Measurements from ENCODE around the gene GDPD5.

GDPD5 gene

DNA sequence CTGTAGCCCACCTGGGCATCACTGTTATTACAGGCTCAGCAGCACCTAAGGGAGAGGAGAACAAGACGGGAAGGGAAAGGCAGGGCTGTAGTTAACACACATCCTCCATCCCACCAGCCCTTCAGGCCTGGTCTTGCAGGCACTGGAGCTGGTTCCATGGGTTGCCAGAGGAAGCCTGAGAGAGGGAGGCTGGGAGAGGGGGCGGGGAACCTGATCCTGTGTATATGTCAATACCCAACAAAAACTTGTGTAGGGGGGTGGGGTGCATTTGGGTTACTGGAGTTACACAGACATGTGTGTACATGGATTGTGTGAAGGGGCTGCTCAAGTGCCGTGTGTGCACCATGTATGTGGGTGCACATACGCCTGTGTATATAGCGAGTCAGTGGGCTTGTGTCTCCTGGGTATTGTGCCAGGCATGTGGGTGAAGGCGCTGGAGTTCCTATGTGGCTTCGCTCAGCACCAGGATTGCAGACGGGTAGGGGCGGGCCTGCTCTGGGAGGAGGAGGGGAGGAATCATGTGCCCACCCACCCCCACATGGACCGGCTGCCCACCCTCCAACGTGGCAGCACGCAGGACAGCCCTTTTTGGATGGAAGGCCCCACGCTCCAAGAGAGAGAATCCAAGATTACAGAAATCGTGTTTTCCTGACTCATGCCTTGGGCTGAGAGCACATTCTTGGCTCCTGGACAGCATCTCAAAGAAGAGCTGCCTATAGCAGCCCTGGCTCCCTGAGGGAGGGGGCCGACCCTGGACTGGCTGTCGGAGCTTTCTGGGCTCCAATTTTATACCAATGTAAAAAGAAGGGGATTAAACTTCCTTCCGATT, 32.1 kb upstream of the GDPD5 start:
- no peak for DNase-seq (ENCODE audit: low spot score)

DNA sequence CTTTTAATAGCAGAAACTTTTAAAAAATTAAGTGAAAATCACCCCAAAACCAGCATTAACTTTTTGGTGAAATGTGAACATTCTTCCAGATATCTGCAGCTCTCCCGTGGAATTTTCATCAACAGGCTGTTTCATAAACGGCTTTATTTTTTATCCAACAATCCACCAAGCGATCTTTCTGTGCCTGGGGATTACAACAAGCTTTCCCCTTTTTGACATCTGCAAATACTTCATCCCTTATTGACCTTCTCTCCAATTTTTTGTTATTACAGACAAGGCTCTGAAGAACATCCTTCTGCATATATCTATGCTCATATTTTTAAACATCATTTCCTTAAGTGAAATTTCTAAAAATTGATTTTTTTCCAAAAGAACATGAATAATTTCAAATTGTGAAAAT, 30.5 kb upstream of the GDPD5 start:
- no peak for DNase-seq (ENCODE audit: low spot score)

DNA sequence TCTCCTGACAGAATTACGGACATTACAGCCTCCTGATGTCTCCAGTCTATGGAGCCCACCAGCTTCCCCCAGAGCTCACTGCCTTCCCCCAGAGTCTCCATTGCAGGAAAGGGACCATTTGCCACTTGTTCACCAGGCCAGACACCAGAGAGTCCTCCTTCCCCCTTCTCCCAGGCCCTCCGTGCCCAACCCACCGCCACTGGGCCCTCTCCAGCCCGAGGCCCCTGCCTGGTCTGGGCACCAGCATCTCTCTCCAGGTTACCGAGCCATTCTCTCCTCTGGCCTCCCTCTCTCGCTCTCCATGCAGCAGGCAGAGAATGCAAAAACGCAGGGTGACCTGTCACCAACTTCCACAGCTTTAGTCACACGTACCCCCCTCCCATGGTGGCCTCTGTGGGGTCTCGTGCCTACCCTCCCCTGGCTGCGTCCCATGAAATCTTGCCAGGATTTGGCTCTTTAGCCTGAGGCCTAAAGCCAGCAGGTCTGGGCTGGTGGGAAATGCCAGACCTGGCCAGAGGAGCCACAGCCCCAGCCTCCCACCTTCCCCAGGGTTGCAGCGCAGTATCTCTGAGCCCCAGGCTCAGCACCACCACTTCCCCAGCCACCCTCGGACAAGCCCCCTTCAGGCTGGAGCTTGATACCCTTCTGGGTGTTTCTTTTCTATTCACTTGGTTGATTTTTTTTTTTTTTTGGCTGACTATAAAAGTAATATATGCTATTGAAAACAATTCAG, 29.5 kb upstream of the GDPD5 start:
- DNase-seq (ENCODE audit: low spot score) = no peak

DNA sequence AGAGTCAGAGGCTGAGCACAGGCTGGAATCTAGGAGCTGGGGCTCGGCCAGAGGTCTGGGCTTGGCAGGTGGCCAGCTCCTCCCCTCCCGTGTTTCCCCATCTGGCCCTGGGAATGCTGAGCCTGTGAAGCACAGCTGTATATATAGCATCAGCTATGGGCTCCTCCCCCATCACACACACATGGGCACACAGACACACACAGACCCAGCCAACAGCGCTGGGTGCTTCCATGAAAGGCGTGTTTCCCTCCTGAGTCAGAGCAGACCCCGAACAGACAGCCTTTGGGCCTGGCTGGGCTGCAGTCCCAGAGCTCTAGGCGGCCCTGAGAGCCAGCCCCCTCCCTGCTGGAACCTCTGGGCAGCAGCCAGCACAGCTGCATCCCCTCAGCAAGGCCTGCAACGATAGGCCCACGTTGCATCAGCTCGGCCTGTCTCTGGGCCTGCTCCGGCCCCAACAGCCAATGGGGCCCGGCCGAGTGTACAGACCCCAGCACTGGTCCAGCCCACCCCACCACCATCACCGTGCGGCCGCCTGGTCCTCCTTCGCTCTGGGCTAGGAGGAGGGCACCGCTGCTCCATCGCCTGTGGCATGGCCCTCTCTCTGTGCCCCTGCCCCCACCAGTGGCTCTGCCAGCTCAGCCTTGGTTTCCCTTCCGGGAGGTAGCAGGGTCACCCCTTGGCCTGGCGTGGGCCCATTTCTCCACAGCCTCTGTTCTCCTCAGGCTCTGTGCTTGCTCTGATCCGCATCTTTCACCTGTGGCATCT, 28.7 kb upstream of the GDPD5 start:
- no peak for DNase-seq (ENCODE audit: low spot score)

GRCh38 chr11:75553889-75554257, 28.1 kb upstream of the GDPD5 start:
- DNase-seq (ENCODE audit: low spot score) = no peak

DNA sequence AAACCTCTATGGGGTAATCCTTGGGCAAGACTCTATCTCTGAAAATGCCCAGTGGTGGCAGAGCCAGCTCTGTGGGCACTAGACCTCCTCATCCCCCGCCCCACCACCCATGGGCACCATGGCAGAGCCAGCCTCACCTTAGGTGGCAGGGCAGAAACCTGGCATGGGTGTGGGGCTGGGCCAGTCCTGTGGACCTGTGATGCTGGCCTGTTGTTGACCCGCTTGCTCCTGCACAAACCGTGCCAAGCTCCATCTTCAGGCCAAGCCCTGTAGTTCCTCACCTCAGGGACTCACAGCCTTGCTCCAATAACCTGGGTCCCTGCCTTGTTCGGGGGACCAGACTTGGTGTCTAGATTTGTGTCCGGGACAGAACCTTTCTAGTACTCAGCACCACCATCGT, 27.4 kb upstream of the GDPD5 start:
- DNase-seq (ENCODE audit: low spot score) = no peak

- DNase-seq (ENCODE audit: low spot score) = no peak
Observed at GRCh38 chr11:75549370-75549958, 23.7 kb upstream of the GDPD5 start.

- DNase-seq (ENCODE audit: low spot score) = no peak
Observed at GRCh38 chr11:75548595-75549272, 23.0 kb upstream of the GDPD5 start.

DNA sequence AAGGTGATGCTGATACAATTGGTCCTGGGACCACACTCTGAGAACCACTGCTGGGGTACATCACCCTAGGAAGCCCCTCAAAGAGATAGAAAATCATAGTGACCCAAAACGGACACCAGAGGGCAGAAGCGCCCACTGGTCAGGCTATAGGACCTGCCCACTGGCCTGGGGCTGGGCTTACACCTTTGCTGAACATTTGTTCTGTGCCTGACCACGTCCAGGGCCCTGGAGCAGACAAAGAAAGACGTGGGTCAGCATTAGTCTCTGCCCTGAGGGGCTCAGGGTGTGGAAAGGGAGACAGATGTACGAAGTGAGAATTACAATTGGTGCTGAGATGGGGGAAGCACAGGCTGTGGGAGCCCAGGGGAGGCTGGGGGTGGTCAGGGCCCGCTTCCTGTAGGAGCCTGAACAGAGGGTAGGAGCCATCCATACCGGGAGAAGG, 21.9 kb upstream of the GDPD5 start:
- peak; percentile 81 for DNase-seq (ENCODE audit: low spot score)

DNA sequence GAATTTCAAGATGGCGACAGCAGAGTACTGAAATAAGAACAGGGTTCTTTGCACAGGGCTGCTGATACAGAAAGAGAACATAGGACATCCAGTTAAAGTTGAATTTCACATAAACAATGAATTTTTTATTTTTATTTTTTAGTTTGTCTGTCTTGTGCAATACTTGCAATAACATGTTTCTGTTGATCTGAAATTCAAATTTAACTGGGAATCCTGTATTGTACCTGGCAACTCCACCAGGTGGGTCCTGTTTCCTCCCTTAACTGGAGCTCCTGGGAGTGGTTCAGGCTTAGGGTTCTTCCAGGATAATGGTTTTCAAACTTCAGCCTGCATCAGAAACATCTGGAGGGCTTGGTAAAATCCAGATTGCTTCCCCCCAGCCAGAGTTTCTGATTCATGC, 21.4 kb upstream of the GDPD5 start:
- no peak for DNase-seq (ENCODE audit: low spot score)

DNA sequence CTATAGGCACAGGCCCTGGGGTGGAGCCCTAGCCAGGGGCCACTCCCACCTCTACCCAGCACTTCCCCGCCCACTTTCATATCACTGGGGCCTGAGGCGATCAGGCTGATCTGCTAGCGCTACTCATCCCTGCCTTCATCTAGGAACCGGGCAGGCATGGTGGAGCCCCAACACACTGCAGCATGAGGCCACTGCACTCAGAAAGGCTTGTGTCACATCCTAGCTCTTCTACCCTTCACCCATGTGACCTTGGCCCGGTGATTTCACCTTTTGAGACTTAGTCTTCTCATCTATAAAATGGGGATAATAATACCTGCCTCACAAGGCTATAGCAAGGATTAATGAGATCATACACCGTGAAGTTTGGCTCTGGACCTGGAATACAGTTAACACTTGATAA, 18.1 kb upstream of the GDPD5 start:
- peak; percentile 91 for DNase-seq (ENCODE audit: low spot score)

DNA sequence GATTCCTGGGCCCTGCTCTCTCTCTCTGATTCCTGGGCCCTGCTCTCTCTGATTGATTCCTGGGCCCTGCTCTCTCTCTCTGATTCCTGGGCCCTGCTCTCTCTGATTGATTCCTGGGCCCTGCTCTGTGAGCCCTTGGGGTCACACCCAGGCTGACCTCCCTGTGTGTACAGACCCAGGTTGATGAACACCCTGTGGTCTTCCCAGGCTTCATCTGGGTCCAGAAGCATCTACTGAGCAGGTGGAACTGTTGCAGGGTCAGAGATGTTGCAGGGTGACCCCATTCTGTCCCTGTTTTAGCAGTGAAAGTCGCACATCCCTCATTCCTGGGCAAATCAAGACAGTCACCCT, 16.3 kb upstream of the GDPD5 start:
- DNase-seq (ENCODE audit: low spot score) = no peak

DNA sequence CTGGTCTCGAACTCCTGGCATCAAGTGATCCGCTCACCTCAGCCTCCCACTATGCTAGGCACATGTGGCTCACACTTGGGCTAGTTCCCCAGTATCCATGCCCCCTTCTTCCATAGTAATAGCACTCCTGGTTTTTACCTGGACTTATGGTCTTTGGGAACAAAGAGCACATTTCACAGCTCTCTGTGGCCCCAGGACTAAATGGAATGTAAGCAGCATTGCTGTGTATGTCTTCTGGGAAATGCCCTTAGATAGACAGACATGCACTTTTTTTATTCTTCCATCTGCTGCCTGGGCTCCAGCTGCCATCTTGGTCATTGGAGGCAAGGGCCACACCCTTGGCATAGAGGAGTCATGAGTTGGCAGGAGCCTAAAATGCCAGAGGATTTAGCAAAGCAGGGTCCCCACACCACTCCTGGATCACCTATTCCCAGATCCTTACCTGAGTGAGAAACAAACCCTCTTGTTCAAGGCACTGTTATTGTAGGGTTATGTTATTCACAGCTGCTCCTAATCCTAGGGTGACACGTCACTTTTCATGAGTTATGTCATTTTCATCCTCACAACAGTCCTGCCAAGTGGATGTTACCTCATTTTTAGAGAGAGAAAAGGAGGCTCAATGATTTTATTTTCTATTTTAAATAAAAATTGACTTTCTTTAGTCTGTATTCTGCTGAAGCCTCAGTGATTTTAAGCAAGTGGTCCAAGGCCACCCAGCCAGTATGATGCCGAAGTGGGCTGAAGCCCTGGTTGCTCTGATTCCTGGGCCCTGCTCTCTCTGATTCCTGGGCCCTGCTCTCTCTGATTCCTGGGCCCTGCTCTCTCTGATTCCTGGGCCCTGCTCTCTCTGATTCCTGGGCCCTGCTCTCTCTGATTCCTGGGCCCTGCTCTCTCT, 15.7 kb upstream of the GDPD5 start:
- peak; percentile 66 for DNase-seq (ENCODE audit: low spot score)

- DNase-seq (ENCODE audit: low spot score) = no peak
Observed at GRCh38 chr11:75539459-75540334, 14.0 kb upstream of the GDPD5 start.

DNA sequence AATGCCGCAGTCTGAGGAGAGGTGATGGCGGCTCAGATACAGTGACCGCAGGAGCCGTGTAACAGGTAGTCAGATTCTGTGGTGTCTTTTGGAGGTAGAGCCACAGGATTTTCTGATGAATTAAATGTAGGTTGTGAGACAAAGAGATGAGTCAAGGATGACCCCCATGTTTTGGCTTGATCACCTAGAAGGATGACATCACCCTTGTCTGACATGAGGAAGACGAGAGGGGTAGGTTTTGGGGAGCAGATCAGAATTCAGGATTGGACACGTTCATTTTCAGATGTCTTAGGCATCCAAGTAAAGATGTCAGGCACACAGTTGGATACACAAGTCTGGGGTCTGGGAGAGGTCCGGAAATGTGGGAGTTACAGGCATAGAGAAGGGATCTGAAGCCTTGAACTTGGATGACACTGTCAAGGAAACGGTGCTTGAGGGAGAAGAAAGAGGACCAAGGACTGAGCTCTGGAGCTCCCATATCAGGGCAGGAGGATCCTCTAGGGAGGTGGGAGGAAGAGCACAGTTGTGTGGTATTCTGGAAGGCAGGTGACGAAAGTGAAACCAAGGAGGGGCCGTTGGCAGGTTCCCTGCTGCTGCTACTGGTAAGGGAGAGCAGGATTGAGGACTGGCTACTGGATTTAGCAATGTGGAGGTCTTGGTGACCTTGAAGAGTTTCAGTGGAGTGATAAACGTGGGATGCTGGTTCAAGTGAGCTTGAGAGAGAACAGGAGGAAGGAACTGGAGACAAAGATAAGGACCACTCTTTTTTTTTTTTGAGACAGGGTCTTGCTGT, 12.6 kb upstream of the GDPD5 start:
- no peak for DNase-seq (ENCODE audit: low spot score)

DNA sequence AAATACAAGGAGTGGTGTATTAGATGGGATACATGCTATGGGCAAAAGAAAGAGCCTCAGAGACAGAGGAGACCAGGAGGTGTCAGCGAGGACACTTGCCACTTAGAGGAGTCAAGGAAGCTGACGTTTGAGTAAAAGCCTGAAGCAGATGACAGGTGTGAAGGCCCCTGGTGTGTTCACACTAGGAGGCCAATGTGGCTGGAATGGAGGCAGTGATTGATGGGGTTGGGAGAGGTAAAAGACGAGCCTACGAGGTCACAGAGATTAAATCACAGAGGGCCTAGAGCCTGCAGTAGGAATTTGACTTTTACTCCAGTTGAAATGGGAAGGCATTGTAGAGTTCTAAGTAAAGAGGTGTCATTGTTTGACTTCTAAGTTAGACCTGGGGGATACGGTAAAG, 12.0 kb upstream of the GDPD5 start:
- DNase-seq (ENCODE audit: low spot score) = no peak

DNA sequence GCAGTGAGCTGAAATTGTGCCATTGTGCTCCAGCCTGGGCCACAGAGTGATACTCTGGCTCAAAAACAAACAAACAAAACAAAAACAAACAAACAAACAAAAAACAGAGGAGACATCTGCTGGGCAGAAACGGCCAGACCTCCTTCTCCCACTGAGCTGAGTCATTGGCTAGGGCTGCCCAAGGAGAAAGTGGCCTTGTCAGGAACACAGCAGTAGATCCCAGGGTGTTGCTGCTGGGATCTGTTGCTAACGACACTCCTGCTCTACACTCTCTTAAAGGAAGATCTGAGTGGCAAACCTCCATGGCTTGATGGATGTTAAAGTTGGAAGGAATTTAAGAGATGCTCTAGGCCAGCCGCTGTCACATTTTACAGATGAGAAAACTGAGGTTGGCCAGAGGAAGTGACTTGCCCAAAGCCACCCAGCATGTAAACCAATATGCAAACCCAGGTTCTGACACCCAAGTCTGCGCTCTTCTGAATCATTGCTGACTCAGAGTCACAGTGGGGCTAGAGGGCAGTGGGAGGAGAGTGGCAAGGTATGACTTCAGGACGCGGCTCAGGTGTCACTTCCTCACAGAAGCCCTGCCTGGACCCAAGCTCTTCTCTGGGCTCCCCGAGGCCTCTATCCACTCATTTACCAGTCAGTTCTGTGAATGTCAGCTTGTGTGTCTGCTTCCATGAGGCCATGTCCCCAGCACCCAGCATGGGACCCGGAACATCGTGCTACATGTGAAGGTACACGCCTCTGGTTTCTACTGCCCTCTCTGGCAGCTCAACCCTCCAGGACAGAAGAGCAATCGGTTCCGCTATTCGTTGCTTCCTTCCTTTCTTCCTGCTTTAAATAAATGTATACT, 11.3 kb upstream of the GDPD5 start:
- DNase-seq (ENCODE audit: low spot score) = peak; percentile 70

- peak; percentile 75 for DNase-seq (ENCODE audit: low spot score)
Observed at GRCh38 chr11:75535071-75535470, 9.3 kb upstream of the GDPD5 start.

Data from hematopoietic multipotent progenitor cell treated with erythropoietin and hydrocortisone succinate and interleukin-3 and kit ligand, for 17 days (in vitro differentiated cells).